A549 (cell line): ENCODE results near the gene GPC1. TPM values are rescaled to one million over a fixed set of nuclear protein-coding genes. Genes with fewer than 3 reads are reported as not detected.
A peak's percentile ranks its signal among the peaks of the same experiment; 100 is the strongest.

ENCODE experiments used
- CBX2 ChIP-seq: fragments of 200-600 bp; sonication (generic); IDR thresholded peaks from 2 replicates; pipeline ENCODE4 v1.6.1; 2016; ENCODE audit warnings: low read depth, mild to moderate bottlenecking, borderline replicate concordance
- CHD2 ChIP-seq: fragments of 150-350 bp; IDR thresholded peaks from 2 replicates; pipeline ENCODE4 v1.6.1; 2014; ENCODE audit warnings: low read length; ENCODE audit not compliant: partially characterized antibody
- CHD4 ChIP-seq: fragments of 200-600 bp; sonication (generic); IDR thresholded peaks from 2 replicates; pipeline ENCODE4 v1.6.1; 2016; ENCODE audit warnings: antibody characterized with exemption, mild to moderate bottlenecking, borderline replicate concordance
- EHMT2 ChIP-seq: fragments of 200-600 bp; sonication (generic); IDR thresholded peaks from 2 replicates; pipeline ENCODE4 v1.6.1; 2016; ENCODE audit warnings: antibody characterized with exemption, low read depth, mild to moderate bottlenecking, moderate library complexity
- EP300 ChIP-seq, 2 experiments: fragments of >200 bp; sonication (Bioruptor Twin); formaldehyde crosslinking; IDR thresholded peaks; 2 replicates in 1 of 2; 3 replicates in 1 of 2; pipeline ENCODE4 v1.6.1; 2016 to 2017
- ESRRA ChIP-seq: fragments of 150-350 bp; IDR thresholded peaks from 2 replicates; pipeline ENCODE4 v1.6.1; 2014; ENCODE audit warnings: mild to moderate bottlenecking, low read length, borderline replicate concordance
- HDAC2 ChIP-seq: fragments of 200-600 bp; sonication (generic); IDR thresholded peaks from 2 replicates; pipeline ENCODE4 v1.6.1; 2016
- KDM1A ChIP-seq: fragments of 200-600 bp; sonication (generic); IDR thresholded peaks from 2 replicates; pipeline ENCODE4 v1.6.1; 2016; ENCODE audit warnings: low read depth, mild to moderate bottlenecking
- KDM5A ChIP-seq: fragments of 200-600 bp; sonication (generic); IDR thresholded peaks from 2 replicates; pipeline ENCODE4 v1.6.1; 2016; ENCODE audit warnings: antibody characterized with exemption, mild to moderate bottlenecking
- MAZ ChIP-seq: fragments of 150-350 bp; IDR thresholded peaks from 2 replicates; pipeline ENCODE4 v1.6.1; 2014; ENCODE audit warnings: antibody characterized with exemption, low read depth, low read length, borderline replicate concordance
- NFE2L2 ChIP-seq: fragments of 150-350 bp; conservative IDR thresholded peaks from 2 replicates; pipeline ENCODE4 v1.6.1; 2014; ENCODE audit warnings: low read length
- NPAS2 ChIP-seq: fragments of 250-450 bp; sonication (Bioruptor Pico); IDR thresholded peaks from 2 replicates; pipeline ENCODE4 v1.8.0; 2022; ENCODE audit warnings: mild to moderate bottlenecking, moderate library complexity, borderline replicate concordance
- NR3C1 ChIP-seq: fragments of >200 bp; sonication (Bioruptor Twin); formaldehyde crosslinking; IDR thresholded peaks from 3 replicates; pipeline ENCODE4 v1.6.1; 2017
- POLR2A ChIP-seq: IDR thresholded peaks from 2 replicates; pipeline ENCODE4 v1.6.1; 2012; ENCODE audit warnings: mild to moderate bottlenecking, low read length
- RAD21 ChIP-seq, 2 experiments: fragments of >200 bp in 1 of 2; sonication (Bioruptor Twin) in 1 of 2; formaldehyde crosslinking in 1 of 2; IDR thresholded peaks in 1 of 2; conservative IDR thresholded peaks in 1 of 2; 2 replicates in 1 of 2; 3 replicates in 1 of 2; pipeline ENCODE4 v1.6.1; 2012 to 2018; ENCODE audit warnings: inconsistent platforms in 1 of 2
- RARB ChIP-seq: fragments of 250-450 bp; sonication (Bioruptor Pico); IDR thresholded peaks from 2 replicates; pipeline ENCODE4 v1.8.0; 2021; ENCODE audit warnings: mild to moderate bottlenecking, moderate library complexity
- RFX5 ChIP-seq: fragments of 450-650 bp; IDR thresholded peaks from 2 replicates; pipeline ENCODE4 v1.7.1; 2014; ENCODE audit warnings: antibody characterized with exemption, mild to moderate bottlenecking, moderate library complexity
- RNF2 ChIP-seq: fragments of 200-600 bp; sonication (generic); IDR thresholded peaks from 2 replicates; pipeline ENCODE4 v1.6.1; 2016; ENCODE audit warnings: low read depth, mild to moderate bottlenecking, antibody characterized with exemption, moderate library complexity, borderline replicate concordance
- SMC3 ChIP-seq: fragments of >200 bp; sonication (Bioruptor Twin); formaldehyde crosslinking; IDR thresholded peaks from 3 replicates; pipeline ENCODE4 v1.6.1; 2018; ENCODE audit warnings: inconsistent platforms
- TFCP2L1 ChIP-seq: fragments of 250-450 bp; sonication (Bioruptor Pico); IDR thresholded peaks from 2 replicates; pipeline ENCODE4 v1.5.0; 2021; ENCODE audit warnings: mild to moderate bottlenecking
- TP53 ChIP-seq: fragments of 250-450 bp; sonication (Bioruptor Pico); IDR thresholded peaks from 2 replicates; pipeline ENCODE4 v1.5.0; 2021; ENCODE audit warnings: mild to moderate bottlenecking, moderate library complexity
- ZNF302 ChIP-seq: fragments of 250-450 bp; sonication (Bioruptor Pico); IDR thresholded peaks from 2 replicates; pipeline ENCODE4 v1.9.0; 2021; ENCODE audit warnings: inconsistent platforms, mild to moderate bottlenecking, moderate library complexity
- polyA plus RNA-seq, 4 experiments: library from polyadenylated mRNA; depleted of rRNA in 3 of 4; stranded (reverse); fragments of >200 nt; fragmentation: RNase III in 1 of 4; extraction: RNeasy Plus Mini Kit Qiagen cat#74134 plus additional on column Dnase treatment in 1 of 4; gene quantifications; 2 replicates in 3 of 4; 3 replicates in 1 of 4; pipeline ENCODE4 v1.2.3, GENCODE V29; 2011 to 2017
- TF ChIP-seq, protein P1 (sequence below): fragments of 150-350 bp; IDR thresholded peaks from 2 replicates; pipeline ENCODE4 v1.6.1; 2014; ENCODE audit warnings: low read depth, mild to moderate bottlenecking, low read length
- TF ChIP-seq, protein P2 (sequence below): fragments of >200 bp; sonication (Bioruptor Twin); formaldehyde crosslinking; IDR thresholded peaks from 3 replicates; pipeline ENCODE4 v1.6.1; 2016
- TF ChIP-seq, protein P3 (sequence below): IDR thresholded peaks from 2 replicates; pipeline ENCODE4 v1.6.1; 2012
- TF ChIP-seq, protein P4 (sequence below): IDR thresholded peaks from 2 replicates; pipeline ENCODE4 v1.6.1; 2012; ENCODE audit warnings: low read depth, borderline replicate concordance
- TF ChIP-seq, protein P5 (sequence below): IDR thresholded peaks from 2 replicates; pipeline ENCODE4 v1.6.1; 2012

GPC1 gene
- polyA plus RNA-seq, 2 of the 4 experiments (the other 2 are of a cell fraction) = 19.8 to 97.7 TPM

DNA sequence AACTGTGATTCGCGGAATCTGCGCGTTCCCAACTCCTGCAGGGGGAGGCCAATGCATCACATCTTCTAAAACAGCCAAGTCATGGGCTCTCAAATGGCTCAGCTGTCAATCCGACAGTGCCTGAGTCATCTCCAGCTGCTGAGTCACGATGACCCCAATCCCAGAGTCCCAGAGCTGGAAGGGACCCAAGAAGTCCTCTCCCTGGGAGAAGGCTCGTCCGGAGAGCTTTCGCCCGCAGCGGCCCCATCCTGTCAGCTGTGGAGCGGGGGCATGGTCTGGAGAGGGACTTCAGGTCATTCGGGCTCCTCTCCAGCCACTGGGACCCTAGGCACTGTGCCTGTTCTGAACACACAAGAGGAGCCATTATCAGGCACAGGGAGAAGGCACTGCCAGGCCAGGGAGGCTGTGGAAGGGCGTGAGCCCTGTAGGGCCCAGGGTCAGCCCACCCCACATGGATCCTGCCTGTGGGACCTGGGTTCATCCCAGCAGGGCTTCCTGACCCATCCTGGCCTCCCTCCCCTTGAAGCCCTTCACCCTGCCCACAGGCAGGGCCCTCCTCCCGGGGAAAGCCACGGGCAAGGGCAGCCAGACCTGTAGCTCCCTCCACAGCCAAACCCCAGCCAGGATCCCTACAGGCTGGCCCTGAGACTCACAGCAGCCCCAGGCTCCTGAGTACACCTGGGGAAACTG is 47.6 kb upstream of the GPC1 start (continued):
- TF ChIP-seq TP53 (CRISPR knock-in tag) (no peak), NPAS2 (no peak), NR3C1 (no peak), HDAC2 (no peak), EHMT2 (no peak), CHD4 (no peak), KDM1A (no peak), RARB (CRISPR knock-in tag) (no peak), ZNF302 (CRISPR knock-in tag) (no peak), CHD2 (no peak), TFCP2L1 (CRISPR knock-in tag) (no peak), ESRRA (no peak), NFE2L2 (peak; percentile 99), RFX5 (no peak), KDM5A (no peak), SMC3 (peak; percentile 31; the same call in 1 of the 3 replicates), POLR2A (no peak), RNF2 (no peak), EP300 (IDR thresholded peaks at IDR 0.05) (peak; percentile 62 to 77; a peak in 3 of 5 replicates), MAZ (no peak), CBX2 (no peak), RAD21 (conservative IDR thresholded peaks at IDR 0.05 in 1 of 2, IDR thresholded peaks at IDR 0.05 in 1 of 2) (peak in 1 of 2 experiments; percentile 31; a peak in 2 of 5 replicates)
- TF ChIP-seq, protein P1, sequence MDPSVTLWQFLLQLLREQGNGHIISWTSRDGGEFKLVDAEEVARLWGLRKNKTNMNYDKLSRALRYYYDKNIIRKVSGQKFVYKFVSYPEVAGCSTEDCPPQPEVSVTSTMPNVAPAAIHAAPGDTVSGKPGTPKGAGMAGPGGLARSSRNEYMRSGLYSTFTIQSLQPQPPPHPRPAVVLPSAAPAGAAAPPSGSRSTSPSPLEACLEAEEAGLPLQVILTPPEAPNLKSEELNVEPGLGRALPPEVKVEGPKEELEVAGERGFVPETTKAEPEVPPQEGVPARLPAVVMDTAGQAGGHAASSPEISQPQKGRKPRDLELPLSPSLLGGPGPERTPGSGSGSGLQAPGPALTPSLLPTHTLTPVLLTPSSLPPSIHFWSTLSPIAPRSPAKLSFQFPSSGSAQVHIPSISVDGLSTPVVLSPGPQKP = no peak
- TF ChIP-seq, protein P2, sequence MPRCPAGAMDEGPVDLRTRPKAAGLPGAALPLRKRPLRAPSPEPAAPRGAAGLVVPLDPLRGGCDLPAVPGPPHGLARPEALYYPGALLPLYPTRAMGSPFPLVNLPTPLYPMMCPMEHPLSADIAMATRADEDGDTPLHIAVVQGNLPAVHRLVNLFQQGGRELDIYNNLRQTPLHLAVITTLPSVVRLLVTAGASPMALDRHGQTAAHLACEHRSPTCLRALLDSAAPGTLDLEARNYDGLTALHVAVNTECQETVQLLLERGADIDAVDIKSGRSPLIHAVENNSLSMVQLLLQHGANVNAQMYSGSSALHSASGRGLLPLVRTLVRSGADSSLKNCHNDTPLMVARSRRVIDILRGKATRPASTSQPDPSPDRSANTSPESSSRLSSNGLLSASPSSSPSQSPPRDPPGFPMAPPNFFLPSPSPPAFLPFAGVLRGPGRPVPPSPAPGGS = no peak
- TF ChIP-seq, protein P3, sequence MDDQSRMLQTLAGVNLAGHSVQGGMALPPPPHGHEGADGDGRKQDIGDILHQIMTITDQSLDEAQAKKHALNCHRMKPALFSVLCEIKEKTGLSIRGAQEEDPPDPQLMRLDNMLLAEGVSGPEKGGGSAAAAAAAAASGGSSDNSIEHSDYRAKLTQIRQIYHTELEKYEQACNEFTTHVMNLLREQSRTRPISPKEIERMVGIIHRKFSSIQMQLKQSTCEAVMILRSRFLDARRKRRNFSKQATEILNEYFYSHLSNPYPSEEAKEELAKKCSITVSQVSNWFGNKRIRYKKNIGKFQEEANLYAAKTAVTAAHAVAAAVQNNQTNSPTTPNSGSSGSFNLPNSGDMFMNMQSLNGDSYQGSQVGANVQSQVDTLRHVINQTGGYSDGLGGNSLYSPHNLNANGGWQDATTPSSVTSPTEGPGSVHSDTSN = peak; percentile 86
- TF ChIP-seq, protein P4, sequence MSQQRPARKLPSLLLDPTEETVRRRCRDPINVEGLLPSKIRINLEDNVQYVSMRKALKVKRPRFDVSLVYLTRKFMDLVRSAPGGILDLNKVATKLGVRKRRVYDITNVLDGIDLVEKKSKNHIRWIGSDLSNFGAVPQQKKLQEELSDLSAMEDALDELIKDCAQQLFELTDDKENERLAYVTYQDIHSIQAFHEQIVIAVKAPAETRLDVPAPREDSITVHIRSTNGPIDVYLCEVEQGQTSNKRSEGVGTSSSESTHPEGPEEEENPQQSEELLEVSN = 0 out of 2 replicates have a peak, but pooled peaks have one; percentile 4
- TF ChIP-seq, protein P5, sequence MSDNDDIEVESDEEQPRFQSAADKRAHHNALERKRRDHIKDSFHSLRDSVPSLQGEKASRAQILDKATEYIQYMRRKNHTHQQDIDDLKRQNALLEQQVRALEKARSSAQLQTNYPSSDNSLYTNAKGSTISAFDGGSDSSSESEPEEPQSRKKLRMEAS = peak; percentile 75; the same call in 1 of the 2 replicates
